ENCODE measurements around the gene IGSF9B. TPM values are rescaled to one million over a fixed set of nuclear protein-coding genes. Genes with fewer than 3 reads are reported as not detected.

IGSF9B gene
- total and polyA plus RNA-seq, 10 of the 15 experiments (the other 5 are each of a cell fraction or from before 2014, with no cell fraction given), result 0.03 to 3.7 (median 0.20) TPM; not detected in 2

DNA sequence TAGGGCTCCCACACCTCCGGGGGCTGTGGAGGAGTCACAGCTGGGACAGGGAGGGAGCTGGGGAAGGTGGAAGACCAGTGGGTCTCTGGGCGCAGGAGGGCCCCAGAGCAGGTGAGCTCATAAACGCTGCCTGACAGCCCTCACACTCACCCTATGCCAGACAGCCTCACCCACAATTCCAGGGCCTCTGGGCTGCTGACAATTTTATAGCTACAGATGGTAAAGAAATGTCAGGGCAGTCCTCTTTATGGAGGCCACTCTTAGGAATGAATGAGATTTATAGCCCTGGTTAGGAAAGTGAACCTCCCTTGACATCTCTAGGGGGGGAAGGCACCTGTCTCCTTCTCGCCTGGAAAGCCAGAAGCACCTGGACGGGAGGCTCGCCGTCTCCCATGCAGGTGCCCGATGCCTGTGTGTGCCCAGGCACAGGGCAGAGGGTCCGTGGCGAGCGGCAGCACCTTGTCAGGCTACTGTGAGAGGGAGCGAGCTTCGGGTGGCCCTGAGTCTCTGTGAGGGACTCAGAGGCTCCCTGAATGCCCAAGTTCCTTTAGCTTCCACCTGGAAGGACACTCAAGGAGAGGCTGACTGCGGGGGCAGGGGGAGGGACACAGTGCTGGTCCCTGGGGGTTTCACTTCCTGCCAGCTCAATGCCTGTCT is 39.9 kb downstream of the IGSF9B start:
- Histone ChIP-seq H3K4me3 (no peak overlapping the region), H3K4me2 (ENCODE audit: control insufficient read depth, insufficient read depth) (no peak overlapping the region), H3K36me3 (ENCODE audit: control insufficient read depth in 2 of 2, insufficient read depth in 2 of 2, low read length in 1 of 2) (no peaks in the 10 kb centered on the region; a peak in 1 of 4 replicates), H3K9ac (ENCODE audit: control insufficient read depth, insufficient read depth, low read length) (no peak overlapping the region), H3K9me3 (replicated peaks; ENCODE audit: control insufficient read depth, insufficient read depth, low read length) (no peaks in the 10 kb centered on the region), H3K79me2 (ENCODE audit: control insufficient read depth, insufficient read depth, low read length) (no peaks in the 10 kb centered on the region), H4K20me1 (ENCODE audit: control insufficient read depth, insufficient read depth) (no peaks in the 10 kb centered on the region), H3K27me3 (replicated peaks in 1 of 2; ENCODE audit: control insufficient read depth in 2 of 2, insufficient read depth in 2 of 2, low read length in 1 of 2) (no peaks in the 10 kb centered on the region; a peak in 1 of 4 replicates), H3K4me1 (ENCODE audit: control insufficient read depth, insufficient read depth, low read length) (no peaks in the 10 kb centered on the region), H2AFZ (ENCODE audit: control insufficient read depth, low read depth, low read length) (no peak overlapping the region), H3K27ac (ENCODE audit: control insufficient read depth, insufficient read depth) (no peak overlapping the region)
- ChIA-PET POLR2A (no interaction called here), SMC1A (ENCODE audit: uncharacterized antibody, unreplicated experiment) (no interaction called here), CTCF (interaction anchor here (0.9 kb wide), 1 partner anchor 11 kb away, joined by 3 read pairs; no protein-coding TSS in a partner anchor), RAD21 (ENCODE audit: unreplicated experiment) (no interaction called here)
- in situ Hi-C loops (cut with MboI), result no loop called here
- WGBS (ENCODE audit: insufficient coverage, insufficient replicate concordance, low lambda C conversion rate, missing lambda C conversion rate), result 27% methylated on average over 13 of the region's 14 CpGs
- TF ChIP-seq KLF5 (IDR thresholded peaks at IDR 0.05; ENCODE audit: partially characterized antibody) (no peak), NRF1 (conservative IDR thresholded peaks at IDR 0.05; ENCODE audit: low read depth, low read length) (no peak), TAF1 (IDR thresholded peaks at IDR 0.05; ENCODE audit: borderline replicate concordance, low read depth, low read length) (no peak)
- ATAC-seq (no peak), FAIRE-seq (no peak), DNase-seq (ENCODE audit: low read depth, low spot score) (no peak)
- BruUV-seq (replicated peaks), result no TSS peak
- intact Hi-C loops (cut with micrococcal nuclease; ENCODE audit: unreplicated experiment), result no loop called here

DNA sequence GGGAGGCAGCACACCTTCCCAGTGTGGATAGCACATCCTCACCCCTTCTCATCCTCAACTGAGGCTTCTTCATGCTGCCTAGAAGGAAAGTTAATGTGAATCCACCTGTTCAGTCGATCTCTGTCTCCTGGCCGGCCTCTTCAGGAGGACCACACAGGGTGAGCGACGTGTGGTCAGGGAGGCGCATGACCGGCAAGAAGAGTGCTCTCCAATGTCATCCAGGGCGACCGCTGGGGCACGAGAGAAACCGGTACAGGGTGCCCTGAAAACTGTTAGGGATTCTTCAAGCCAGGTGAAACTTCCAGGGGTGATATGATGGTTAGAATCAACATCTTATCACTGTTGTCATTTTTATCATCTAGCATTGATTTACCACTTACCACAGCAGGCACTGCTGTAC is 43.0 kb downstream of the IGSF9B start:
- H3K79me2 ChIP-seq (ENCODE audit: control insufficient read depth, insufficient read depth, low read length), result no peaks in the 10 kb centered on the region
- no peaks in the 10 kb centered on the region for H3K9me3 ChIP-seq (replicated peaks; ENCODE audit: control insufficient read depth, insufficient read depth, low read length)
- H4K20me1 ChIP-seq (ENCODE audit: control insufficient read depth, insufficient read depth), result no peaks in the 10 kb centered on the region
- SMC1A ChIA-PET (ENCODE audit: uncharacterized antibody, unreplicated experiment), result no interaction called here
- no peak overlapping the region for H3K27ac ChIP-seq (ENCODE audit: control insufficient read depth, insufficient read depth)
- H3K4me2 ChIP-seq (ENCODE audit: control insufficient read depth, insufficient read depth), result no peak overlapping the region
- H3K27me3 ChIP-seq (replicated peaks in 1 of 2; ENCODE audit: control insufficient read depth in 2 of 2, insufficient read depth in 2 of 2, low read length in 1 of 2), result no peaks in the 10 kb centered on the region; a peak in 1 of 4 replicates
- no peak overlapping the region for H3K4me3 ChIP-seq
- H2AFZ ChIP-seq (ENCODE audit: control insufficient read depth, low read depth, low read length), result no peak overlapping the region
- CTCF ChIA-PET, result no interaction called here
- H3K36me3 ChIP-seq (ENCODE audit: control insufficient read depth in 2 of 2, insufficient read depth in 2 of 2, low read length in 1 of 2), result no peaks in the 10 kb centered on the region
- in situ Hi-C loops (cut with MboI), result no loop called here
- POLR2A ChIA-PET, result no interaction called here
- DNase-seq (ENCODE audit: low read depth, low spot score) (no peak), FAIRE-seq (no peak), ATAC-seq (no peak)
- TF ChIP-seq ZNF217 (IDR thresholded peaks at IDR 0.05) (no peak), CREM (IDR thresholded peaks at IDR 0.05; ENCODE audit: low read depth) (no peak), ZBED1 (IDR thresholded peaks at IDR 0.05; ENCODE audit: borderline replicate concordance) (no peak)
- TF ChIP-seq, protein P1, sequence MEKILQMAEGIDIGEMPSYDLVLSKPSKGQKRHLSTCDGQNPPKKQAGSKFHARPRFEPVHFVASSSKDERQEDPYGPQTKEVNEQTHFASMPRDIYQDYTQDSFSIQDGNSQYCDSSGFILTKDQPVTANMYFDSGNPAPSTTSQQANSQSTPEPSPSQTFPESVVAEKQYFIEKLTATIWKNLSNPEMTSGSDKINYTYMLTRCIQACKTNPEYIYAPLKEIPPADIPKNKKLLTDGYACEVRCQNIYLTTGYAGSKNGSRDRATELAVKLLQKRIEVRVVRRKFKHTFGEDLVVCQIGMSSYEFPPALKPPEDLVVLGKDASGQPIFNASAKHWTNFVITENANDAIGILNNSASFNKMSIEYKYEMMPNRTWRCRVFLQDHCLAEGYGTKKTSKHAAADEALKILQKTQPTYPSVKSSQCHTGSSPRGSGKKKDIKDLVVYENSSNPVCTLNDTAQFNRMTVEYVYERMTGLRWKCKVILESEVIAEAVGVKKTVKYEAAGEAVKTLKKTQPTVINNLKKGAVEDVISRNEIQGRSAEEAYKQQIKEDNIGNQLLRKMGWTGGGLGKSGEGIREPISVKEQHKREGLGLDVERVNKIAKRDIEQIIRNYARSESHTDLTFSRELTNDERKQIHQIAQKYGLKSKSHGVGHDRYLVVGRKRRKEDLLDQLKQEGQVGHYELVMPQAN (conservative IDR thresholded peaks at IDR 0.05), result no peak
- TF ChIP-seq, protein P2, sequence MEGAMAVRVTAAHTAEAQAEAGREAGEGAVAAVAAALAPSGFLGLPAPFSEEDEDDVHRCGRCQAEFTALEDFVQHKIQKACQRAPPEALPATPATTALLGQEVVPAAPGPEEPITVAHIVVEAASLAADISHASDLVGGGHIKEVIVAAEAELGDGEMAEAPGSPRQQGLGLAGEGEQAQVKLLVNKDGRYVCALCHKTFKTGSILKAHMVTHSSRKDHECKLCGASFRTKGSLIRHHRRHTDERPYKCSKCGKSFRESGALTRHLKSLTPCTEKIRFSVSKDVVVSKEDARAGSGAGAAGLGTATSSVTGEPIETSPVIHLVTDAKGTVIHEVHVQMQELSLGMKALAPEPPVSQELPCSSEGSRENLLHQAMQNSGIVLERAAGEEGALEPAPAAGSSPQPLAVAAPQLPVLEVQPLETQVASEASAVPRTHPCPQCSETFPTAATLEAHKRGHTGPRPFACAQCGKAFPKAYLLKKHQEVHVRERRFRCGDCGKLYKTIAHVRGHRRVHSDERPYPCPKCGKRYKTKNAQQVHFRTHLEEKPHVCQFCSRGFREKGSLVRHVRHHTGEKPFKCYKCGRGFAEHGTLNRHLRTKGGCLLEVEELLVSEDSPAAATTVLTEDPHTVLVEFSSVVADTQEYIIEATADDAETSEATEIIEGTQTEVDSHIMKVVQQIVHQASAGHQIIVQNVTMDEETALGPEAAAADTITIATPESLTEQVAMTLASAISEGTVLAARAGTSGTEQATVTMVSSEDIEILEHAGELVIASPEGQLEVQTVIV (IDR thresholded peaks at IDR 0.05; ENCODE audit: borderline replicate concordance, partially characterized antibody), result no peak
- intact Hi-C loops (cut with micrococcal nuclease; ENCODE audit: unreplicated experiment), result no loop called here
- RAD21 ChIA-PET (ENCODE audit: unreplicated experiment), result no interaction called here
- H3K9ac ChIP-seq (ENCODE audit: control insufficient read depth, insufficient read depth, low read length), result no peak overlapping the region
- no TSS peak for BruUV-seq (replicated peaks)
- no peaks in the 10 kb centered on the region for H3K4me1 ChIP-seq (ENCODE audit: control insufficient read depth, insufficient read depth, low read length)
- 42% methylated on average over 10 of the region's 10 CpGs for WGBS (ENCODE audit: insufficient coverage, insufficient replicate concordance, low lambda C conversion rate, missing lambda C conversion rate)
